HG03097 (cell line): ENCODE data around the gene KCNN1.
"Not testable (repeated sequence)": the region's sequence is repeated elsewhere in the genome, so short reads cannot be mapped to it uniquely, and the experiment has no call there.

ENCODE experiments used
- ATAC-seq: cut with Tn5 transposase; IDR thresholded peaks from one replicate; pipeline ENCODE4 v1.9.1; 2021; ENCODE audit not compliant: unreplicated experiment, low FRiP score

KCNN1 gene

GRCh38 chr19:17999684-18000479, 33.0 kb downstream of the KCNN1 start:
- ATAC-seq: no peak

- ATAC-seq: no peak
These were observed 33.6 kb downstream of the KCNN1 start for GRCh38 chr19:18000480-18000914.

GRCh38 chr19:18000915-18001776, 34.2 kb downstream of the KCNN1 start:
- peak; percentile 43 for ATAC-seq

GRCh38 chr19:18001777-18002345, 35.0 kb downstream of the KCNN1 start:
- no peak for ATAC-seq

GRCh38 chr19:18002347-18002850, 35.5 kb downstream of the KCNN1 start:
- ATAC-seq: no peak

- ATAC-seq: not testable (repeated sequence)
These were observed 38.8 kb downstream of the KCNN1 start for GRCh38 chr19:18005750-18006149.

- ATAC-seq: peak; percentile 51
These were observed 40.4 kb downstream of the KCNN1 start for GRCh38 chr19:18007044-18007916.

- ATAC-seq: peak; percentile 66
These were observed 41.2 kb downstream of the KCNN1 start, which contains the start of gene ARRDC2 for GRCh38 chr19:18007917-18008673. Gene ARRDC2, plus strand, starts transcription at chr19:18008170. Its CDS starts 141 bp downstream, at chr19:18008311.

- no peak for ATAC-seq
These were observed 41.9 kb downstream of the KCNN1 start for GRCh38 chr19:18008814-18009213.

GRCh38 chr19:18009412-18010066, 42.6 kb downstream of the KCNN1 start:
- no peak for ATAC-seq

GRCh38 chr19:18010149-18010548, 43.2 kb downstream of the KCNN1 start:
- no peak for ATAC-seq

- no peak for ATAC-seq
These were observed 46.6 kb downstream of the KCNN1 start for GRCh38 chr19:18013210-18014111.

- no peak for ATAC-seq
These were observed 47.3 kb downstream of the KCNN1 start for GRCh38 chr19:18014197-18014596.

GRCh38 chr19:18016209-18016910, 49.5 kb downstream of the KCNN1 start:
- ATAC-seq: no peak

GRCh38 chr19:18017275-18018083, 50.6 kb downstream of the KCNN1 start:
- ATAC-seq: no peak
